Panc1 (cell line): ENCODE measurements around the gene OMA1. TPM values are rescaled to one million over a fixed set of nuclear protein-coding genes. Genes with fewer than 3 reads are reported as not detected.

Experiments
- ATAC-seq: fragments of 200-7000 bp; cut with Tn5 transposase; 2 replicates; pipeline ENCODE4 v1.9.1; 2020; ENCODE audit warnings: mild to moderate bottlenecking, moderate library complexity
- BruUV-seq: library from RNA; stranded (reverse); fragments of 400-500 nt; replicated peaks from 2 replicates; lab custom pipeline; 2021; lab: Mats Ljungman, UMichigan
- CTCF ChIA-PET: fragments of 300-600 bp; sonication (Branson Sonifier 250); formaldehyde crosslinking; loops from one replicate; lab custom pipeline; 2022; ENCODE audit warnings: antibody characterized with exemption; lab: Charles Lee
- POLR2A ChIA-PET: fragments of 300-600 bp; sonication (Branson Sonifier 250); formaldehyde crosslinking; loops from one replicate; lab custom pipeline; 2022; ENCODE audit warnings: antibody characterized with exemption; lab: Charles Lee
- DNase-seq: peaks from one replicate; pipeline ENCODE4 v3.0.0-alpha.2; 2010; ENCODE audit warnings: low read depth, low spot score
- H3K27ac ChIP-seq: 2 replicates; pipeline ENCODE4 v1.5.1; 2011; ENCODE audit warnings: mild to moderate bottlenecking, low read length, inconsistent platforms
- H3K27me3 ChIP-seq: fragments of 200-500 bp; sonication (Bioruptor generic); 2 replicates; pipeline ENCODE4 v1.6.0; 2014; ENCODE audit warnings: low read length, inconsistent platforms; ENCODE audit not compliant: control insufficient read depth, insufficient read depth
- H3K36me3 ChIP-seq: fragments of 200-500 bp; sonication (Bioruptor generic); 2 replicates; pipeline ENCODE4 v1.5.1; 2014; ENCODE audit warnings: inconsistent platforms, mild to moderate bottlenecking, low read length, moderate library complexity; ENCODE audit not compliant: control insufficient read depth, insufficient read depth
- H3K4me1 ChIP-seq: 2 replicates; pipeline ENCODE4 v1.5.1; 2011; ENCODE audit warnings: inconsistent platforms, mild to moderate bottlenecking, low read length, moderate library complexity; ENCODE audit not compliant: control insufficient read depth, insufficient read depth
- H3K4me3 ChIP-seq, 2 experiments: 2 replicates each; pipeline ENCODE4 v1.5.1; 2011 to 2012; ENCODE audit warnings: low read depth in 2 of 2, low read length in 2 of 2, mild to moderate bottlenecking in 2 of 2, inconsistent platforms in 1 of 2, moderate library complexity in 1 of 2
- H3K9me3 ChIP-seq: fragments of 200-500 bp; sonication (Bioruptor generic); 2 replicates; pipeline ENCODE4 v1.5.1; 2014; ENCODE audit warnings: low read depth, mild to moderate bottlenecking, inconsistent platforms, low read length, moderate library complexity; ENCODE audit not compliant: control insufficient read depth, insufficient read depth
- CTCF ChIP-seq: fragments of 450-650 bp; IDR thresholded peaks from 2 replicates; pipeline ENCODE4 v1.5.1; 2017; ENCODE audit warnings: mild to moderate bottlenecking
- POLR2AphosphoS5 ChIP-seq: IDR thresholded peaks from 2 replicates; pipeline ENCODE4 v1.6.1; 2012; ENCODE audit warnings: mild to moderate bottlenecking, low read depth, low read length, moderate library complexity
- REST ChIP-seq, 2 experiments: IDR thresholded peaks; 2 replicates each; pipeline ENCODE4 v1.6.1; 2011 to 2012; ENCODE audit warnings: low read depth in 2 of 2, control low read depth in 1 of 2, low read length in 1 of 2, mild to moderate bottlenecking in 1 of 2, moderate library complexity in 1 of 2; ENCODE audit not compliant: insufficient read depth in 1 of 2
- SIN3A ChIP-seq: IDR thresholded peaks from 2 replicates; pipeline ENCODE4 v1.6.1; 2012; ENCODE audit warnings: low read depth, mild to moderate bottlenecking, low read length, moderate library complexity, borderline replicate concordance; ENCODE audit not compliant: insufficient read depth
- TCF7L2 ChIP-seq: IDR thresholded peaks from 2 replicates; pipeline ENCODE4 v1.6.1; 2011; ENCODE audit warnings: mild to moderate bottlenecking, low read depth, low read length, inconsistent platforms
- in situ Hi-C: cut with HindIII; loops from 2 replicates; pipeline ENCODE4 v1.10.0; 2016; ENCODE audit warnings: low sequenced_read_pairs, low pct_unique_long_range_greater_than_20kb
- intact Hi-C: fragments of 100-400 bp; cut with micrococcal nuclease; formaldehyde crosslinking; loops from one replicate; pipeline ENCODE4 v1.10.0; 2022; ENCODE audit not compliant: unreplicated experiment
- total RNA-seq: library from RNA; stranded (reverse); gene quantifications from one replicate; pipeline ENCODE4 v1.2.1, GENCODE V29; 2021; ENCODE audit not compliant: unreplicated experiment

Gene OMA1
- total RNA-seq, 1 experiment from 2014 or later, result 16.6 TPM

DNA sequence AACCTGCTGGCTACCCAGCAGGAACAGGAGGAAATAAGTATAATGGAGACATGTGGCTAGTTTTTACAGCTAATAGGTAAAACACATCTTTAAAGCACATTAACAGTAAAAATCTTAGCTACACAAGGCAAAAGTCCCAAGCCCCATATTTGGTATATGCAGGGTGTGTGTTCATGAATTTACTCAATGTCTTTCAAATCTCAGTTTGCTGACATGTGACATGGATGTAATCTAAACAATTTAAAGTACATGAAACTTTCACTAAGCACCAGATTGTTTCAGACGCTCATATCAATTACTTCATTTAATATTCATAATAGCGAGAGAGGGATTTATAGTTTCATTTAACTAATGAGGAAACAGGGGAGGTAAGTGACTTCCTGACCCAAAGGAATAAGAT, 26.6 kb upstream of the OMA1 start:
- Histone ChIP-seq H3K9me3 (no peaks in the 10 kb centered on the region), H3K4me3 (no peak overlapping the region), H3K27me3 (peaks cover 54% of the 10 kb centered on the region), H3K36me3 (no peaks in the 10 kb centered on the region), H3K4me1 (no peaks in the 10 kb centered on the region), H3K27ac (no peak overlapping the region)
- in situ Hi-C loops (no loop called here), intact Hi-C loops (no loop called here)
- ChIA-PET POLR2A (no interaction called here), CTCF (no interaction called here)
- no TSS peak for BruUV-seq
- ATAC-seq (no peak), DNase-seq (no peak)
- TF ChIP-seq POLR2AphosphoS5, result no peak
- TF ChIP-seq REST (IDR thresholded peaks at IDR 0.05; ENCODE audit: insufficient read depth in 1 of 2, low read depth in 2 of 2, low read length in 1 of 2), result no peak
- TF ChIP-seq TCF7L2, result no peak
- TF ChIP-seq CTCF, result no peak
- TF ChIP-seq SIN3A, result no peak

DNA sequence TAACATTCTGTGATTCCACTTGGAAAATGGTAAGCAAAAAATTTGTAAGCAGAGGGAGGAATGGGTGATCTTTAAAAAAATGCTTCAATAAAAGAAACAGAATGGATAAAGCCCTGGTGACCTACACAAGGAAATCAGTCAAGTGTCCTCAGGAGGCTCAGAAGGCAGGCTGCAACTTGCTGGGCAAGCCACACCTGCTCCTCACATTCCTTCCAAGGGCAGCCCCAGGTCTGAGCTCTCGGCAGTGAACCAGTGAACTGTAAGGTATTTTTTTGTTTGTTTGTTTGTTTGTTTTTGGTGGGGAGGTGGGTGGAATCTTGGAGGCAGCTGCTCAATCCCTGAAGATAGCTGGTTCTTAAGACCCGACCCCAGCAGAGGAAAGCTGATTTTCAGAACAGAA, 26.2 kb upstream of the OMA1 start:
- ATAC-seq (no peak), DNase-seq (no peak)
- no peak overlapping the region for H3K27ac ChIP-seq
- no peaks in the 10 kb centered on the region for H3K9me3 ChIP-seq
- H3K4me1 ChIP-seq, result no peaks in the 10 kb centered on the region
- H3K4me3 ChIP-seq, result no peak overlapping the region
- intact Hi-C loops (no loop called here), in situ Hi-C loops (no loop called here)
- TF ChIP-seq TCF7L2, result no peak
- TF ChIP-seq SIN3A, result no peak
- no peak for TF ChIP-seq REST (IDR thresholded peaks at IDR 0.05; ENCODE audit: insufficient read depth in 1 of 2, low read depth in 2 of 2, low read length in 1 of 2)
- TF ChIP-seq CTCF, result no peak
- TF ChIP-seq POLR2AphosphoS5, result no peak
- POLR2A ChIA-PET, result no interaction called here
- BruUV-seq, result no TSS peak
- H3K36me3 ChIP-seq, result no peaks in the 10 kb centered on the region
- peaks cover 51% of the 10 kb centered on the region for H3K27me3 ChIP-seq
- CTCF ChIA-PET, result no interaction called here
